Neural cell (in vitro differentiated cells): ENCODE measurements around the gene TULP4. TPM values are rescaled to one million over a fixed set of nuclear protein-coding genes. Genes with fewer than 3 reads are reported as not detected.

Experiments used
- H2AFZ ChIP-seq: fragments of 200-600, 300-800 bp; sonication (generic), shearing (Covaris generic); 2 replicates; pipeline ENCODE4 v1.6.0; 2014; ENCODE audit warnings: low read depth, mild to moderate bottlenecking, antibody characterized with exemption, low read length, moderate library complexity
- H3F3A ChIP-seq: fragments of 200-600 bp; shearing (Covaris generic); 2 replicates; pipeline ENCODE4 v1.6.1; 2016; ENCODE audit warnings: mild to moderate bottlenecking, moderate library complexity, mixed read lengths, antibody characterized with exemption, low read length; ENCODE audit not compliant: insufficient read depth, poor library complexity, severe bottlenecking
- H3K27ac ChIP-seq: fragments of 200-600, 300-800 bp; sonication (generic), shearing (Covaris generic); 2 replicates; pipeline ENCODE4 v1.5.1; 2014; ENCODE audit warnings: mild to moderate bottlenecking, low read length, moderate library complexity
- H3K27me3 ChIP-seq: fragments of 300-800, 200-600 bp; sonication (generic), shearing (Covaris generic); 2 replicates; pipeline ENCODE4 v1.6.0; 2014; ENCODE audit warnings: mild to moderate bottlenecking, low read depth, low read length, moderate library complexity; ENCODE audit not compliant: insufficient read depth
- H3K36me3 ChIP-seq: fragments of 300-800, 200-600 bp; sonication (generic), shearing (Covaris generic); 2 replicates; pipeline ENCODE4 v1.5.1; 2014; ENCODE audit warnings: mild to moderate bottlenecking, antibody characterized with exemption, low read length, moderate library complexity; ENCODE audit not compliant: insufficient read depth
- H3K4me2 ChIP-seq: fragments of 300-800, 200-600 bp; sonication (generic), shearing (Covaris generic); 2 replicates; pipeline ENCODE4 v1.6.0; 2014; ENCODE audit warnings: mild to moderate bottlenecking, low read length
- H3K4me3 ChIP-seq: fragments of 300-800, 200-600 bp; sonication (generic), shearing (Covaris generic); 2 replicates; pipeline ENCODE4 v1.5.1; 2014; ENCODE audit warnings: mild to moderate bottlenecking, low read length, moderate library complexity
- H3K79me2 ChIP-seq: fragments of 200-600 bp; shearing (Covaris generic); replicated peaks from 2 replicates; pipeline ENCODE4 v1.6.0; 2014; ENCODE audit warnings: mild to moderate bottlenecking, low read length, moderate library complexity; ENCODE audit not compliant: insufficient read depth
- H3K9ac ChIP-seq: fragments of 300-800, 200-600 bp; sonication (generic), shearing (Covaris generic); 2 replicates; pipeline ENCODE4 v1.6.1; 2016; ENCODE audit warnings: mild to moderate bottlenecking, low read length, mixed read lengths
- H3K9me2 ChIP-seq: fragments of 200-600 bp; shearing (Covaris generic); 2 replicates; pipeline ENCODE4 v1.6.1; 2016; ENCODE audit warnings: mild to moderate bottlenecking, low read length, mixed read lengths; ENCODE audit not compliant: insufficient read depth
- H3K9me3 ChIP-seq: fragments of 200-600, 300-800 bp; sonication (generic), shearing (Covaris generic); 2 replicates; pipeline ENCODE4 v1.6.1; 2016; ENCODE audit warnings: mild to moderate bottlenecking, mixed run types, low read length, moderate library complexity, mixed read lengths
- H4K20me1 ChIP-seq: fragments of 200-600 bp; shearing (Covaris generic); 2 replicates; pipeline ENCODE4 v1.6.1; 2016; ENCODE audit warnings: mild to moderate bottlenecking, mixed run types; ENCODE audit not compliant: insufficient read depth
- CTCF ChIP-seq: fragments of 450-650 bp; IDR thresholded peaks from 2 replicates; pipeline ENCODE4 v1.5.1; 2014; ENCODE audit warnings: antibody characterized with exemption, mild to moderate bottlenecking, moderate library complexity; ENCODE audit not compliant: poor library complexity, severe bottlenecking
- EP300 ChIP-seq: fragments of 450-650 bp; conservative IDR thresholded peaks from 2 replicates; pipeline ENCODE4 v1.6.1; 2014; ENCODE audit warnings: antibody characterized with exemption, mild to moderate bottlenecking, moderate library complexity; ENCODE audit not compliant: poor library complexity, severe bottlenecking
- EZH2 ChIP-seq: fragments of 200-600, 300-800 bp; shearing (Covaris generic), sonication (generic); IDR thresholded peaks from 2 replicates; pipeline ENCODE4 v1.6.1; 2014; ENCODE audit warnings: antibody characterized with exemption, low read length, borderline replicate concordance, mild to moderate bottlenecking; ENCODE audit not compliant: insufficient read depth, poor library complexity, severe bottlenecking
- MXI1 ChIP-seq: fragments of 450-650 bp; conservative IDR thresholded peaks from 2 replicates; pipeline ENCODE4 v1.6.1; 2014; ENCODE audit warnings: antibody characterized with exemption, mild to moderate bottlenecking; ENCODE audit not compliant: poor library complexity, severe bottlenecking
- POLR2AphosphoS5 ChIP-seq: IDR thresholded peaks from 2 replicates; pipeline ENCODE4 v1.6.1; 2012
- RAD21 ChIP-seq: fragments of 450-650 bp; conservative IDR thresholded peaks from 2 replicates; pipeline ENCODE4 v1.6.1; 2014; ENCODE audit warnings: antibody characterized with exemption, mild to moderate bottlenecking, moderate library complexity
- REST ChIP-seq: IDR thresholded peaks from 2 replicates; pipeline ENCODE4 v1.6.1; 2012; ENCODE audit warnings: borderline replicate concordance
- SMC3 ChIP-seq: fragments of 450-650 bp; conservative IDR thresholded peaks from 2 replicates; pipeline ENCODE4 v1.6.1; 2014; ENCODE audit warnings: antibody characterized with exemption, mild to moderate bottlenecking, moderate library complexity; ENCODE audit not compliant: poor library complexity
- TAF1 ChIP-seq: IDR thresholded peaks from 2 replicates; pipeline ENCODE4 v1.6.1; 2012; ENCODE audit warnings: low read depth
- polyA plus RNA-seq: library from polyadenylated mRNA; depleted of rRNA; stranded (reverse); fragments of >200 nt; gene quantifications from 2 replicates; pipeline ENCODE4 v1.2.3, GENCODE V29; 2014

The TULP4 gene
- polyA plus RNA-seq, 1 donor from 2014 or later: 30.6 TPM

DNA sequence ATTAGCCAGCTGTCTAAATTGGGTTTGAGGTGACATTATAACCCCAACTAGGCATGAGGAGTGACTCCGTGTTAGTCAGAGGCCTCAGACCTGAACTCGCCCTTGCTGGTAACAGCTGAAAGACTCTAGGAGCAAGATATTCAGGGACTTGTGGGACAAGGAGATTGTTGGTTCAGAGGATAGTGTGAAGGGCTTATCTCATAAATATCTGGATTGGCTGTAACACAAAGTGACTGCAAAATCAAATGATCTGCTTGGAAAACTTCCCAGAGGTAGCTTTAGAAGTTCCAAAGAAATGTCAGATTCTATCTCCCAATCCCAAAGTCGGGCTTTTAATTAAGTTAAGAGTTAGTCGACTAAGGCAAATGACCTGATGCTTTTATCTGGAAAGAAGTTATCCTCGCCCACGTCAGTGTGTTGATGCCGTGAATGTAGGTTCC, 72.4 kb downstream of the TULP4 start:
- Histone ChIP-seq H3K9ac (no peak overlapping the region), H3K4me3 (no peak overlapping the region), H3K27me3 (no peaks in the 10 kb centered on the region), H3K79me2 (peaks cover 21% of the 10 kb centered on the region), H4K20me1 (no peaks in the 10 kb centered on the region), H2AFZ (no peak overlapping the region), H3K4me2 (no peak overlapping the region), H3K9me2 (no peaks in the 10 kb centered on the region), H3K27ac (no peak overlapping the region), H3K9me3 (no peaks in the 10 kb centered on the region), H3K36me3 (no peaks in the 10 kb centered on the region), H3F3A (no peaks in the 10 kb centered on the region)
- TF ChIP-seq SMC3 (no peak), RAD21 (no peak), EP300 (no peak), MXI1 (no peak), EZH2 (no peak), TAF1 (no peak), REST (no peak), POLR2AphosphoS5 (no peak), CTCF (no peak)

- no peak overlapping the region for H3K4me3 ChIP-seq
- H3K9ac ChIP-seq: no peak overlapping the region
- no peak for TF ChIP-seq RAD21
- TF ChIP-seq CTCF: no peak
- TF ChIP-seq TAF1: no peak
- TF ChIP-seq SMC3: no peak
- no peak for TF ChIP-seq REST
- no peak for TF ChIP-seq MXI1
- TF ChIP-seq EZH2: no peak
- no peak for TF ChIP-seq POLR2AphosphoS5
- no peak for TF ChIP-seq EP300
- no peaks in the 10 kb centered on the region for H3K9me3 ChIP-seq
- no peaks in the 10 kb centered on the region for H3K9me2 ChIP-seq
- no peak overlapping the region for H3K4me2 ChIP-seq
- no peaks in the 10 kb centered on the region for H3F3A ChIP-seq
- peaks cover 23% of the 10 kb centered on the region for H3K79me2 ChIP-seq
- no peak overlapping the region for H3K27ac ChIP-seq
- H3K27me3 ChIP-seq: no peaks in the 10 kb centered on the region
- H2AFZ ChIP-seq: no peak overlapping the region
- H4K20me1 ChIP-seq: no peaks in the 10 kb centered on the region
- H3K36me3 ChIP-seq: no peaks in the 10 kb centered on the region
Measured at GRCh38 chr6:158387036-158387435, 74.8 kb downstream of the TULP4 start.
